Esophagus squamous epithelium (tissue), 4 donors: Measurements from ENCODE around the gene ALMS1.

Experiments used
- POLR2A ChIP-seq, 4 donors: fragments of 450-650 bp; IDR thresholded peaks; one replicate each; pipeline ENCODE4 v1.6.1; 2017; ENCODE audit warnings: antibody characterized with exemption in 4 of 4, mild to moderate bottlenecking in 4 of 4, moderate library complexity in 3 of 4
- TF ChIP-seq, protein P1 (sequence below), 6 experiments: fragments of 450-650 bp in 4 of 6; fragments of 200-600 bp in 2 of 6; sonication (generic) in 2 of 6; IDR thresholded peaks; one replicate each; pipeline ENCODE4 v1.5.1; 2016 to 2019; ENCODE audit warnings: antibody characterized with exemption in 6 of 6, mild to moderate bottlenecking in 4 of 6, moderate library complexity in 4 of 6

- TF ChIP-seq, protein P1, sequence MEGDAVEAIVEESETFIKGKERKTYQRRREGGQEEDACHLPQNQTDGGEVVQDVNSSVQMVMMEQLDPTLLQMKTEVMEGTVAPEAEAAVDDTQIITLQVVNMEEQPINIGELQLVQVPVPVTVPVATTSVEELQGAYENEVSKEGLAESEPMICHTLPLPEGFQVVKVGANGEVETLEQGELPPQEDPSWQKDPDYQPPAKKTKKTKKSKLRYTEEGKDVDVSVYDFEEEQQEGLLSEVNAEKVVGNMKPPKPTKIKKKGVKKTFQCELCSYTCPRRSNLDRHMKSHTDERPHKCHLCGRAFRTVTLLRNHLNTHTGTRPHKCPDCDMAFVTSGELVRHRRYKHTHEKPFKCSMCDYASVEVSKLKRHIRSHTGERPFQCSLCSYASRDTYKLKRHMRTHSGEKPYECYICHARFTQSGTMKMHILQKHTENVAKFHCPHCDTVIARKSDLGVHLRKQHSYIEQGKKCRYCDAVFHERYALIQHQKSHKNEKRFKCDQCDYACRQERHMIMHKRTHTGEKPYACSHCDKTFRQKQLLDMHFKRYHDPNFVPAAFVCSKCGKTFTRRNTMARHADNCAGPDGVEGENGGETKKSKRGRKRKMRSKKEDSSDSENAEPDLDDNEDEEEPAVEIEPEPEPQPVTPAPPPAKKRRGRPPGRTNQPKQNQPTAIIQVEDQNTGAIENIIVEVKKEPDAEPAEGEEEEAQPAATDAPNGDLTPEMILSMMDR (IDR thresholded peaks at IDR 0.05), result no peak
- TF ChIP-seq POLR2A (IDR thresholded peaks at IDR 0.05), result no peak
Observed at GRCh38 chr2:73449404-73449803, 63.8 kb downstream of the ALMS1 start.
